GM12873 (cell line): ENCODE results near the gene ZCCHC2.

ENCODE experiments used
- TF ChIP-seq, protein P1 (sequence below): IDR thresholded peaks from 2 replicates; pipeline ENCODE4 v1.5.1; 2012; ENCODE audit warnings: low read depth, mild to moderate bottlenecking, moderate library complexity, low read length, control low read depth; ENCODE audit not compliant: insufficient read depth; ENCODE audit errors: missing control alignments

The ZCCHC2 gene

DNA sequence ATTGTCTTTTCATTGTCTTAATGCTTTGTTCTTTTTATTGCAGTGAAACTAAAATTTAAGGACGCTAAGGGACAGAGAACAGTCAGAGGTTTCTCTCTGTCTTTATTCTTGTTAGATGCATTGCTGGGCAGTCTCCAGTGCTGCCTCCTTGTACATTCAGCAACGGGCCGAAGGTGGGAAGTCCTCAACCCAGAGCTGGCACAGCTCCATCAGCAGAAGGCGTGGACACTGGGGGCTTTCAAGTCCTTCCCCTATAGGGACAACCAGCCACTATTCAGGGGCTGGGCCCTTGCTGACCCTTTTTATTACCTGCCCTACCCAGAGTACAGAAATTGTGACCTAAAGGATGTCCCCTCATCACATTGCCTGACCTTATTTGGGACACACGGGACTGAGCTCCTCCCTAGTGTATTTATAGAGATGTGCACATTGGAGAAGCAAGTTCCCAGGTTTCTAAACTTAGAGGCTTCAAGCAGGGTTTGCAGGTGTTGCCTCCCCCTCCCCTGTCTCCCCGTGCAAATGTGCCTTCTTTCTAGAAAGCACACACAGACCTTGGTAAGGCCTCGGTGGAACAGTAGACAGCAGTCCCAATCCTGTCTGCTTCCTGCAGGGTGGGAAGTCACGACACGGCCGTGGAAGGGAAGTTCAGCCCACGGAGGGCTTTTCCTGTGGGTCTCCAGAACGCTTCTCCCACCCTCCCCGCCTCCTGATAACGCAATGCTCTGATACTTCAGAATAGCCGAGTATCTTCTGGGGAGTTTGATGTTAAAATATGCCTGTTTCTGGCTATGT lies 68.2 kb downstream of the ZCCHC2 start:
- TF ChIP-seq, protein P1, sequence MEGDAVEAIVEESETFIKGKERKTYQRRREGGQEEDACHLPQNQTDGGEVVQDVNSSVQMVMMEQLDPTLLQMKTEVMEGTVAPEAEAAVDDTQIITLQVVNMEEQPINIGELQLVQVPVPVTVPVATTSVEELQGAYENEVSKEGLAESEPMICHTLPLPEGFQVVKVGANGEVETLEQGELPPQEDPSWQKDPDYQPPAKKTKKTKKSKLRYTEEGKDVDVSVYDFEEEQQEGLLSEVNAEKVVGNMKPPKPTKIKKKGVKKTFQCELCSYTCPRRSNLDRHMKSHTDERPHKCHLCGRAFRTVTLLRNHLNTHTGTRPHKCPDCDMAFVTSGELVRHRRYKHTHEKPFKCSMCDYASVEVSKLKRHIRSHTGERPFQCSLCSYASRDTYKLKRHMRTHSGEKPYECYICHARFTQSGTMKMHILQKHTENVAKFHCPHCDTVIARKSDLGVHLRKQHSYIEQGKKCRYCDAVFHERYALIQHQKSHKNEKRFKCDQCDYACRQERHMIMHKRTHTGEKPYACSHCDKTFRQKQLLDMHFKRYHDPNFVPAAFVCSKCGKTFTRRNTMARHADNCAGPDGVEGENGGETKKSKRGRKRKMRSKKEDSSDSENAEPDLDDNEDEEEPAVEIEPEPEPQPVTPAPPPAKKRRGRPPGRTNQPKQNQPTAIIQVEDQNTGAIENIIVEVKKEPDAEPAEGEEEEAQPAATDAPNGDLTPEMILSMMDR: no peak

DNA sequence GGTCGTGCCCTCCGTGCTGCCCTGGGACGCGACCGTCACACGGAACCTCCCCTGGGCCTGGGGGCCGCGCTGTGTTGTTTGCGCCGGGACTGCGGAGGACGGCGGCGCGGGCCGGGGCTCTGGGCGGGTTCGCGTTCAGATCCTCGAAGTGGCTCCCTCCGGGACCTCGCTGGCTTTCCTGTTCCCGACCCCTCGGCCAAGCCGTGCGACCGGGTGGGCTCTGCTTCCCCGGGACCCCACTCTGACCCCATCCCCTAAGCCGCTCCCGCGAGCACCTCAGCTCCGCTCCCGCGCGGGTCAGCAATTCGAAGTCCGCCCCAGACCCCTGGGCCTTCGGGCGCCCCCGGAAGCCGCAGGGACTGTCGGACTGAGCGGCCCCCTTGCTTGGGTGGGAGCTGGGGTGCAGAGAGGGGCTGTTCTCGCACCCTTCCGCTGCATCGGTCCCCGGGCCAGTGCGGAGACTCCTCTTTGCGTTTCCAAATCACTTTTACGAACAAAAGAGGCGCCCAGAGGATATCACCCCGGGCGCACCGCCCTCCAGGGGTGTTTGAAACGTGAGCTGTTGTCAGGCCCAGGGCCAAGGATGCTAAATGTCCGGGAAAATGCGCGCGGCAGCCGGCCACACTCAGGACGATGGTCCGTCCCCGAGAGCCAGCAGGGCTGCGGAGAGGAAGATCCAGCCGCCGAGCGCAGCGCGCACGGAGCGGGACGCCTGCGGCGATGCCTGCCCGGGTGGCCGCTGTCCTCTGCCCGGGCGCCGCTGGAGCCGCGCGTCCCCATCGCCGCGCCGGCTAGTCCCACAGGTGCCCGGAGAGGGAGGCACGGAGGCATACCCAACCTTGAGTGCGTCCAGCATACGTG lies 73.5 kb downstream of the ZCCHC2 start:
- TF ChIP-seq, protein P1: no peak

DNA sequence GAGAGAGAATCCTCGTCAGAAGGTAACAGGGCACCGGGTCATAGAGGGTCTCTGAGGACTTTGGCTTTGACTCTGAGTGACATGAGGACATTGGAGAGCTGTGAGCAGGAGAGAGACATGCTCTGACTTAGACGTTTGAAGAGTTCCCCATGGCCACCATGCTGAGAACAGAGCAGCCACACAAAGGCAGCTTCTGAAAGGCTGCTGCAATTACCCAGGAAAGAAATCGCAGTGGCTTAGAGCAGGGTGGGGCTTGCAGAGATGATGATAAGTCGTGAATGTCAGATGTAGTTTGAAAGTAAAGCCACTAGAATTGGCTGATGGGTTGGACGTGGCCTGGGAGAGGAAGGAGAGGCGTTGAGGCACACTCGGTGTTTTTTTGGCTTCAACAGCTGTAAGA lies 79.0 kb downstream of the ZCCHC2 start:
- TF ChIP-seq, protein P1: no peak

DNA sequence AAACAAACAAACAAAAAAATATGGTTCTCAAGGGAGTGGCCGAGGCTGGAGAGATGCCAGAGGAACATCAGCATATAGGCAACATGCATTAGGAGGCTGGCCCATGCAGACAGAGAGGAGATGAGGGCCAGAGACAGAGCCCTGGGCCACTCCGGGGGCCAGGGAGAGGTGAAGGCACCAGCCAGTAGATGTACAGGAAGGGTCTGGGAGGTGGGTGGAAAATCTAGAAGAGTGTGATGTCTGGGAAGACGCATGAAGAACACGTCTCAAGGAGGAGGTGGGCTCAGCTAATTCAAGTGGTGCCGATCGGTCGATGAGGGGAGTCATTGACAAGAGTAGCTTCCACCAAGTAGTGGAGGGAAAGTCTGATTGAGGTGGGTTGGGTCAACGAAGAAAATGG lies 79.9 kb downstream of the ZCCHC2 start:
- TF ChIP-seq, protein P1: no peak

DNA sequence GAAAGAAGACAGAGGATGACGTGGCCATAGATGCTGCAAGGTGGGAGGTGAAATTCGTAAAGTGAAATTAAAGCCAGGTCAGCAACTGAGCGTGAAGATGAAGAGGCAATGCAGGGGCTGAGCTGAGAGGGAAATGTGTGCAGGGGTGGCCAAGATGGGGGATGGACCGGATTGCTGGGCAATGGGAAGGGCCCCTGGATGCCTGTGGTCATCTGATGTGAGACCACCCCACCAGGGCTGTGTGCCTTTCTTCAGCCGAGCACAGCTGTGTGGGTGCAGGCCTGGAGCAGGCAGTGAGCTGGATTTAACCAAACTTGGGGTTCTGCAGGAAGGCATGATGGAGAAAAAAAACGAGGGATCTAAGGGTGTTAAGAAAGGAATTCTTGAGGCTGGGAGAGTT lies 80.4 kb downstream of the ZCCHC2 start:
- TF ChIP-seq, protein P1: no peak

DNA sequence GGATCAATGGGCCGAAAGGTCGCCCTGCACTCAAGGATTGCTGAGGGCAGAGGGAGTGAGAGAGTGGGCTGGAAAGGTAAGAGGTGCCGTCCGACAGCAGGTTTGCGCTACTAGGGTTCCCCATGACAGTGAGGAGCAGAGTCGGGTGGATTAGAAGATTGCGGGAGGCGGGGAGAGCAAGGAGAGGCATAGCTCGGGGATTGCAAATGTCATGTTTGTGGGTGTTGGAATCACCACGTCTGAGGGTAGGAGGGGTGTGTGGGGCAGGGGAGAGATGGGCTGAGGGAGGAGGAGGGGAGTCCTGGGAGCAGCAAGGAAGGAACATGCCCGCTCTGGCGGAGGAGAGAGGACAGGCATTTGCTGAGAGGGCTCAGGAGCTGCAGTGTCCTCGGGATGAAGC lies 81.2 kb downstream of the ZCCHC2 start:
- TF ChIP-seq, protein P1: no peak

DNA sequence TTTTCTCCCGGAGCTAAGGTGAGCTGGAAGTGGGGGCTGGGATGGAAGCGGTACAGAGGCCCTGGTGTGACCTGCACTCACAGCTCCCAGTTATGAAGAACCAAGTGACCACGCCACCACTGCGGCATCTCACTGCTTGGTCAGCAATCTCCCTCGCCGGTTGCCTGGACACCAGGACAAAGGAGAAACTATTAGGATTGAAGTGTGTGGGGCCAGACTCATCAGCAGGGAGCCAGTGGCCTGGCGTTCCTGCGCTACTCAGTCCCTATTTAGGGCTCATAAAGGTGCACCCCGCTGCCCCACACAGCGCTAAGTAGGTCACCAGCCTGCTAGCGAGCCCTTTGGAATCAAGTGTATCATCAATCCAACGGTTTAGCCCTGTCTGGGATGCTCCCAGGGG lies 82.9 kb downstream of the ZCCHC2 start:
- TF ChIP-seq, protein P1: no peak
